Neutrophil (primary cell): ENCODE data around the gene GPA33.

Source experiments
- H3K27ac ChIP-seq: fragments of 200-600 bp; sonication (generic); 2 replicates; pipeline ENCODE4 v1.5.1; 2016; ENCODE audit warnings: mild to moderate bottlenecking, moderate library complexity
- H3K27me3 ChIP-seq: fragments of 200-600 bp; sonication (generic); 2 replicates; pipeline ENCODE4 v1.6.0; 2016; ENCODE audit warnings: mild to moderate bottlenecking
- H3K36me3 ChIP-seq: fragments of 200-600 bp; sonication (generic); 2 replicates; pipeline ENCODE4 v1.5.1; 2017
- H3K4me1 ChIP-seq, 2 experiments: fragments of 200-600 bp in 1 of 2; sonication (generic) in 1 of 2; 1 replicate in 1 of 2; 2 replicates in 1 of 2; pipeline versions ENCODE4 v1.5.1 to v1.6.1; 2013 to 2016; ENCODE audit warnings: low read depth in 1 of 2, low read length in 1 of 2, mild to moderate bottlenecking in 1 of 2, moderate library complexity in 1 of 2; ENCODE audit not compliant: control insufficient read depth in 1 of 2, insufficient read depth in 1 of 2
- H3K4me3 ChIP-seq, 2 experiments: fragments of 200-600 bp in 1 of 2; sonication (generic) in 1 of 2; 1 replicate in 1 of 2; 2 replicates in 1 of 2; pipeline ENCODE4 v1.5.1; 2013 to 2016; ENCODE audit warnings: low read depth in 1 of 2, low read length in 1 of 2, mild to moderate bottlenecking in 1 of 2, moderate library complexity in 1 of 2
- H3K9me3 ChIP-seq: fragments of 200-600 bp; sonication (generic); 2 replicates; pipeline ENCODE4 v1.5.1; 2016
- CTCF ChIP-seq: fragments of 200-600 bp; sonication (generic); IDR thresholded peaks from 2 replicates; pipeline ENCODE4 v1.5.1; 2016; ENCODE audit warnings: antibody characterized with exemption

The GPA33 gene

GRCh38 chr1:167109125-167109524 is 18.9 kb upstream of the GPA33 start:
- Histone ChIP-seq H3K4me1 (peaks cover 6% of the 10 kb centered on the region in 2 experiments), H3K27ac (no peak overlapping the region), H3K27me3 (peaks cover 20% of the 10 kb centered on the region), H3K9me3 (no peaks in the 10 kb centered on the region), H3K4me3 (no peak overlapping the region), H3K36me3 (no peaks in the 10 kb centered on the region)
- no peak for TF ChIP-seq CTCF

DNA sequence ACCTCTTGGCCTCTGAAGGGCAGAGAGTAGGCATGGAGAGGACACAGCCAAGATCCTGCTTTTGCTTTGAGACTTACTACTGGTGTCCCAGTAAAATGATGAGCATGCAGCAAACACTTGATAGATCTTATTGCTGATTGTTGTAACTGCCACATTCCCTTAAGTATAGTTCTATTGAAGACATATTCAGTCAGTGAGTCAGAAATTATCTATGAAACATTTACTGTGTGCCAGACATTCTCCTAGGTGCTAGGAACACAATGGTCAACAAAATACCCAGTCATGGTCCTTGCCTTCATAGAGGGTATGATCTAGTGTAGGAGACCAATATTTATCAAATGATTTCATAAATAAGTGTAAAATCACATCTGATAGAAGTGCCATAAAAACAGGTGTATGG is 17.3 kb upstream of the GPA33 start:
- TF ChIP-seq CTCF: no peak
- Histone ChIP-seq H3K27ac (no peak overlapping the region), H3K9me3 (no peaks in the 10 kb centered on the region), H3K4me3 (no peak overlapping the region), H3K4me1 (peaks cover 6 to 10% of the 10 kb centered on the region in 2 experiments), H3K36me3 (no peaks in the 10 kb centered on the region), H3K27me3 (peaks cover 37% of the 10 kb centered on the region)

- Histone ChIP-seq H3K27me3 (peaks cover 38% of the 10 kb centered on the region), H3K4me1 (peaks cover 6 to 10% of the 10 kb centered on the region in 2 experiments), H3K27ac (no peak overlapping the region), H3K36me3 (no peaks in the 10 kb centered on the region), H3K9me3 (no peaks in the 10 kb centered on the region), H3K4me3 (no peak overlapping the region)
- no peak for TF ChIP-seq CTCF
Measured at GRCh38 chr1:167106119-167106461, 15.9 kb upstream of the GPA33 start.

GRCh38 chr1:167105271-167106118 is 15.3 kb upstream of the GPA33 start:
- no peak for TF ChIP-seq CTCF
- Histone ChIP-seq H3K4me3 (no peak overlapping the region), H3K4me1 (peaks cover 6 to 10% of the 10 kb centered on the region in 2 experiments), H3K27ac (no peak overlapping the region), H3K9me3 (no peaks in the 10 kb centered on the region), H3K27me3 (peaks cover 38% of the 10 kb centered on the region), H3K36me3 (no peaks in the 10 kb centered on the region)

GRCh38 chr1:167104256-167104633 is 14.1 kb upstream of the GPA33 start:
- H3K4me1 ChIP-seq: peaks cover 6 to 10% of the 10 kb centered on the region in 2 experiments
- H3K9me3 ChIP-seq: no peaks in the 10 kb centered on the region
- no peak overlapping the region for H3K27ac ChIP-seq
- H3K27me3 ChIP-seq: peaks cover 38% of the 10 kb centered on the region
- H3K4me3 ChIP-seq: no peak overlapping the region
- H3K36me3 ChIP-seq: no peaks in the 10 kb centered on the region
- no peak for TF ChIP-seq CTCF
